BE2C (cell line): Measurements from ENCODE around the gene TMEM120B.

Experiments used
- DNase-seq: peaks from one replicate; pipeline ENCODE4 v3.0.0-alpha.2; 2020
- H3K27me3 ChIP-seq: fragments of 250-450 bp; sonication (Bioruptor Pico); 2 replicates; pipeline ENCODE4 v1.5.1; 2020; ENCODE audit warnings: mild to moderate bottlenecking
- H3K36me3 ChIP-seq: fragments of 250-450 bp; sonication (Bioruptor Pico); 2 replicates; pipeline ENCODE4 v1.5.1; 2020; ENCODE audit warnings: mild to moderate bottlenecking
- H3K4me1 ChIP-seq: fragments of 250-450 bp; sonication (Bioruptor Pico); 2 replicates; pipeline ENCODE4 v1.5.1; 2020
- H3K4me3 ChIP-seq: 2 replicates; pipeline ENCODE4 v1.5.1; 2011; ENCODE audit warnings: low read depth, low read length
- H3K9me3 ChIP-seq: fragments of 250-450 bp; sonication (Bioruptor Pico); 2 replicates; pipeline ENCODE4 v1.5.1; 2020
- TF ChIP-seq, protein P1 (sequence below): IDR thresholded peaks from 2 replicates; pipeline ENCODE4 v1.5.1; 2012; ENCODE audit warnings: mild to moderate bottlenecking, low read depth, low read length

Gene TMEM120B

DNA sequence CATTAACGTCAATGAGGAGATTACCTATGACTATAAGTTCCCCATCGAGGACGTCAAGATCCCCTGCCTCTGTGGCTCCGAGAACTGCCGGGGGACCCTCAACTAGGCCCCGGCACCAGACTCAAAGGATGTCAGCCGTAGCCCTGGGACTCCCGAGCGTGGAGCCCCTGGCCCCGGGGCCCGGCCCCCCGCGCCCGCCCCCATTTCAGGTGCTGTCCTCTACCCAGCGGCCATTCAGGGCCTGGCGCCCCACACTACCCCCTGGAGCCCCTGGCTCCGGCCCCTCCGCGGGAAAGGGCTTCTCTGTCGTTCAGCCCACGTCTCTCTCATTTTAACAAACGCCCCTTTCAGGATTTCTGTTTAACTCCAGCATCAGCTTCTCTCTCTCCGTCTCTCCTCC lies 117.6 kb downstream of the TMEM120B start:
- Histone ChIP-seq H3K4me1 (no peaks in the 10 kb centered on the region), H3K27me3 (no peaks in the 10 kb centered on the region), H3K9me3 (no peaks in the 10 kb centered on the region), H3K36me3 (peaks cover 41% of the 10 kb centered on the region), H3K4me3 (no peak overlapping the region)
- TF ChIP-seq, protein P1, sequence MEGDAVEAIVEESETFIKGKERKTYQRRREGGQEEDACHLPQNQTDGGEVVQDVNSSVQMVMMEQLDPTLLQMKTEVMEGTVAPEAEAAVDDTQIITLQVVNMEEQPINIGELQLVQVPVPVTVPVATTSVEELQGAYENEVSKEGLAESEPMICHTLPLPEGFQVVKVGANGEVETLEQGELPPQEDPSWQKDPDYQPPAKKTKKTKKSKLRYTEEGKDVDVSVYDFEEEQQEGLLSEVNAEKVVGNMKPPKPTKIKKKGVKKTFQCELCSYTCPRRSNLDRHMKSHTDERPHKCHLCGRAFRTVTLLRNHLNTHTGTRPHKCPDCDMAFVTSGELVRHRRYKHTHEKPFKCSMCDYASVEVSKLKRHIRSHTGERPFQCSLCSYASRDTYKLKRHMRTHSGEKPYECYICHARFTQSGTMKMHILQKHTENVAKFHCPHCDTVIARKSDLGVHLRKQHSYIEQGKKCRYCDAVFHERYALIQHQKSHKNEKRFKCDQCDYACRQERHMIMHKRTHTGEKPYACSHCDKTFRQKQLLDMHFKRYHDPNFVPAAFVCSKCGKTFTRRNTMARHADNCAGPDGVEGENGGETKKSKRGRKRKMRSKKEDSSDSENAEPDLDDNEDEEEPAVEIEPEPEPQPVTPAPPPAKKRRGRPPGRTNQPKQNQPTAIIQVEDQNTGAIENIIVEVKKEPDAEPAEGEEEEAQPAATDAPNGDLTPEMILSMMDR = no peak
- DNase-seq = no peak

DNA sequence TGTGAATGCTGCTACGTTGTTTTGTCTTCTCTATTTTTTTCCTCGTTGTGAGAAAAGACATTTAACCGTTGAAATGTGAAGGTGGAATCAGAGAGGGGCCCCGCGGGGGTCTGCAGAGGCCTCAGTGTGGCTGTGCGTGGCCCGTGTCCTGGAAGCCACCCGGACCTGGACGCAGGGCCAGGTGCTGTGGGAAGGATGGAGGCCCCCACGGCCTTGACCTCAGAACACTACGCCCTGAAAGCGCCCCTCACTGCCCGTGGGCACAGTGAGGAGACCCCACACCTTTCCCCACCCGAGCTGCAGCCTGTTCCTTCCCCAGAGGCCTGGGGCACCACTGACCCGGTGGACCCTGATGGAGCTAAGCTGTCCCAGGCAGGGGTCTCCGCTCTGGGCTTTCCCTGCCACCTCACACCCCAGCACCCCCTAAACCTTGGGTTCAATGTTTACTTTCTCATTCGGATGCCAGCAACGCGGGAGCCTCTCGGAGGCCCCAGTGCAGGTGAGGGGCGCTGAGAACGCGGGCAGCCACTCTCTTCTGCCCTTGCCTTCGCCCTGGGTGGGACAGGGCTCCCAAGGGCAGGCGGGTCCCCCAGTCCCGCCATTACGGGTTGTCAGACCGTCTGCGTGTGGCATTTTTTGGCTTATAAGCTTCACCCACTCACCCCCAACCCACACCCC lies 118.2 kb downstream of the TMEM120B start:
- Histone ChIP-seq H3K4me1 (no peaks in the 10 kb centered on the region), H3K36me3 (peaks cover 40% of the 10 kb centered on the region), H3K27me3 (no peaks in the 10 kb centered on the region), H3K4me3 (no peak overlapping the region), H3K9me3 (no peaks in the 10 kb centered on the region)
- TF ChIP-seq, protein P1 = no peak
- DNase-seq = no peak
